Measurements from ENCODE around the gene PLXDC1.
"Not testable (repeated sequence)": the region's sequence is repeated elsewhere in the genome, so short reads cannot be mapped to it uniquely, and the experiment has no call there.

Gene PLXDC1

DNA sequence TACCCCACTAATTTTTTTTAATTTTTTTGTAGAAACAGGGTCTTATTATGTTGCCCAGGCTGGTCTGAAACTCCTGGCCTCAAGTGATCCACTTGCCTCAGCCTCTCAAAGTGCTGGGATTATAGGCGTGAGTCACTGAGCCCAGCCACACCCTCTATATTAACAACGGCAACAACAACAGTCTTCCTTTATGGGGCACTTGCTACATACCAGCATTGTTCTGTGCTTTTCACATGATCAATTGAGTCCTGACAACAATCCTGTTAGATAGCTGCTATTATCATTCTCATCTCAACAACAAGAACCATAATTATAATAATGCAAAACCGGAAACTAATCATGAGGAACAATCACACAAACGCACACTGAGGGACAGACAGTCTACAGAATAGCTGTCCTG, 27.1 kb upstream of the PLXDC1 start:
- no peak for DNase-seq

DNA sequence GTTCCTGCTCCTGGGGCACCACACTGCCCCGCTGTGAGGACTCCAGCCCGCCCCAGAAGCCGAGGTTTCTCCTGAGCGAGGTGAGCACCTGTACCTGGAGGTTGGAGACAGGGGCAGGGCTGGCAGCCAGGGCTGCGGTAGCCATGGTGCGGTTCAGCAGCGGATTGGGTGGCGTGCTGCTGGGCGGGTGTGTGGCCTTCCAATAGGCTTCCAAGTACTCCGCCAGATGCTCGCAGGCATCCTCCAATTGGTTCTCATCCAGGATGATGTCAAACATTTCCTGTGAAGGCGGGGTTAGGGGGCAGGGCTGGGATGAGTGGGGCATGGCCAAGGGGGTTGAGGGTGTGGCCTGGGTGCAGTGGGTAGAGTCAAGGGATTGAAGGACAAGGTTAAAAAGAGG, 25.8 kb upstream of the PLXDC1 start:
- DNase-seq, result no peak

DNA sequence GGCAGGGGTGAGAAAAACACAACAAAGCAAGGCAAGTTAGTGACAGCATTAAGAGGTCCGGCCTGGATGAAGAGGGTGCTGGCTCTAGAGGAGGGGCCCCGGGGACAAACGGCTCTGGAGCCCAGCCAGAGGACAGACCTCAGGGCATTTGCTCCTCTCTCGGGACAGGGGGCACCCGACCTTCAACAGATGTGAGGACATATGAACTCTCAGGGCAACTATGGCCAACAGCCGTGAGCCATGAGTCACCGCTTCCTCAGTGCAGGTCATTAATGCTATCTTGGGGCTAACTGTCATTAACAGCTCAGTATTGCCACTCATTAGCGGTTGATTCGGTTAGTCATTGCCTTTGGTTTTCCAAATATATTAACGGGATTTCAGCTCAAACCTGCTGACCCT, 24.3 kb upstream of the PLXDC1 start:
- DNase-seq, result no peak

DNA sequence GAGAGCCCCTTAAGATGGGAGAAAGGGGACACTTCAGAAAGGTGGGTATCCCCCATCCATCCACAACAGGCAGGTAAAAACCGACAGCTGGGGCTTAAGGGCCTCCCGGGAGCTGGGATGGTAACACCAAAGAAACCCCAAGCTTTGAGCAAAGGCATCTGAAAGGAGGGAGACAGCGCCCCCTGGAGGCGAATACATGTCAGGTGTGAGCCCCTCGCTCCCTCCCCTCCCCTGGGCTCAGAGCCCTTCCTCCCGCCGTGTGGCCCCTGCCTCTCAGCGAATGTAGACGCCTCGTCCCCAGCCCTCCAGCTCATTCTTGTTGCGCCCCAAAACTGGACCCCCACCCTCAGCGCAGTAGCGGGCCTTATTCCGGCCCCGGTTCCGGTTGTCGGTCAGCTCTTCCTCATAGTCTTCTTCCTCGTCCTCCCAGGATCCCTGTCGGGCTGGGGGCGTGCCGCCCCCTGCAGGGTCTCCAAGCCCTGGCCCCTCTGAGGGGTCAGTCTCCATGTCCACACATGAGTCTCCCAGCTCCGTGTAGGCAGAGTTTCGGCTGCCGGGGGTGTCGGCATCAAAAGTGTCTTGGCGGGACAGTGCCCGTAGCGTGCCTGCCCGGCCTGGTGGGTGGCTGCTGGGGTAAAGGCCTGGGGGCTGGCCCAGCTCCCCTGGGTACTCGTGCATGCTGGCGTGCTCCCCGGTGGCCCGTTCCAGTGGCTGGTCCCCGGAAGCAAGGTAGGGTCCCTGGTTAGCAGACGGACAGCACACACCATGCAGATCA, 23.7 kb upstream of the PLXDC1 start:
- DNase-seq, result peak; percentile 75

DNA sequence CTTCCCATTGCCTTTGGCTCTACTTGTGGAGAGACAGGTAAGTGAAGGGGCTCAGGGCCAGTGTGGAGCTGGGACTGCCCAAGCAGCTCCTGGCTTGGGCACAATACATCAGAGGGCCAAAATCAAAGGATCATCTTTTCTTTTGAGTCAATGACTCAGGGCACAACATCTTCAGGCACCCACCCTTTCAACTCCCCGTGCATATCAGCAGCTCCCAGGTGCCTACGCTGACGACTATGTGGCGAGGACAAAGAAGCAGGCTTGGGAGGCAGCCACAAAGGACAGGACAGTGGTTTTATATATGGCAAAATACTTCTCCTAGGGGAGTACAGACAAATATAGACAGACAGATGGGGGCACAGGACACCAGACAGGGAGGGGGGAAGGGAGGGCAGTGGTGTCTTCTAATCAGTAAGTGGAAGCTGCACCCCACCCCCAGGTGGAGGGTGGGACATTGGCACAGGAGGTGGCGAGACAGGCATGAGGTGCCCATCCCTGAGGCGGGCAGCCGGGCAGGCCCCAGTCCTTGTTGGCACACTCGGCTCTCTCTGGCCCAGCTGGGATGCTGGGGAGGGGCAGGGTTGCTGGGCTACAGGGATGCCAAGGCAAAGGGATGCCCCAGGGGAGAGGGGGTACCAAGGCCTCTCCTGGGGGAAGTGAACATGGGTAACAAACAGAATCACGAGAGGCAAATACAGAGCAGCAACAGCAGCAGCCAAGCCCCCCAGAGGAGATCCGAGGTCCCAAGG, 22.3 kb upstream of the PLXDC1 start:
- DNase-seq, result no peak

DNA sequence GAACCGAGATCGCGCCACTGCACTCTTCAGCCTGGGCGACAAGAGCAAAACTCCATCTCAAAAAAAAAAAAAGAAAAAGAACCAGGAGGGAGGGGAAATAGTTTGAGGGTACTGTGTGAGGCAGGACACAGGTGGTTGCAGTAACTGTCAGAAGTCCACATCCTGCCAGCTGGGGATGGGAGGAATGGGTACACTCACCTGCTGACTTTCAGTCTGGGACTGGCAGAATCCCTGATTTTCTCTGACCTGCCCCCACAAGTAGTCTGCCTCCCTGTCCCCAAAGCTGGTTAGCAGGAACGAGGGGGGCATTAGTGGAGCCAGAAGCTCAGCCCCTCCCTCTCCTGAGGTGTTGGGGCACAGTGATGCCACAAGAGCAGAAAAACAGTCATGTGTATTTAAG, 21.6 kb upstream of the PLXDC1 start:
- no peak for DNase-seq

DNA sequence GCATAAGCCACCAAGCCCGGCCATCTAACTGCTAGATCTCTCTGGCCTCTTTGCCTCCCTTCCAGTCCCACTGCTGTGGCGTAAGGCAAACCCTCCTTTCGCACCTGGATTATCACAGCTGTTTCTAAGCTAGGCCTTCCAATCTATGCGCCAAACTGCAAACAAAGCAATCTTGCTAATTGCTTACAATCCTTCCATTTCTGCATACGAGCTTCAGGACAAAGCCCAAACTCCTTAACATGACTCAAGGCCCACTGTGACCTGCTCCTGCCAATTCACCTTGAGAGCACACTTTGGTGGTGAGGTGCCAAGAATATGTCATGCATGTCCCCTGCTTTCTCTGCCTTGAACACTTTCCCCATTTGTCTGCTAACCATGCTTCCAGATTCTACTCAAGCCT, 20.5 kb upstream of the PLXDC1 start:
- no peak for DNase-seq

DNA sequence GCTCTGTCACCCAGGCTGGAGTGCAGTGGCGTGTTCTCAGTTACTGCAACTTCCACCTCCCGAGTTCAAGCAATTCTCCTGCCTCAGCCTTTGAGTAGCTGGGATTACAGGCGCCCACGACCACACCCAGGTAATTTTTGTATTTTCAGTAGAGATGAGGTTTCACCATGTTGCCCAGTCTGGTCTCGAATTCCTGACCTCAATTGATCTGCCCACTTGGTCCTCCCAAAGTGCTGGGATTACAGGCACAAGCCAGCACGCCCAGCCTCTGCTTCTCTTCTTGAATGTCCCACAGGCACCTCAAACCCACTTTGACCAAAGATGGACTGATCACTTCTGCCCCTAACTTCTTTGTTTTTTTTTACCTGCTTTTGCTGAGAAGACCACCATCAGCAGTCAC, 19.1 kb upstream of the PLXDC1 start:
- no peak for DNase-seq

DNA sequence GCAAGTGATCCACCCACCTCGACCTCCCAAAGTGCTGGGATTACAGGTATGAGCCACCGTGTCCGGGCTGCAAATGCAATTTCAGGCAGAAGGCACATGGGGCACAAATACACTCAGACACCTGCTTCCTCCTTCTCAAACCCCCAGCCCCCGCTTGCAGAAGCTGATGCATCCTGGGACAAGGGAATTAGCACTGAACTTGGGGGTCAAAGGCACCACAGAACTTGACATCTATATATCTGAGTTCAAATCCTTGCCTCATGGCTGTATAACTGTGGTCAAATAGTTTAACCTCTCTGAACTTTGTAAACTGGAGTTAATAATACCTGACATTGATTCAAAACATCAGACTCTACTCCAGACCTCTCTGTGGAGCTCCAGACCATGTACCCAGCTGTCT, 18.7 kb upstream of the PLXDC1 start:
- DNase-seq, result no peak

DNA sequence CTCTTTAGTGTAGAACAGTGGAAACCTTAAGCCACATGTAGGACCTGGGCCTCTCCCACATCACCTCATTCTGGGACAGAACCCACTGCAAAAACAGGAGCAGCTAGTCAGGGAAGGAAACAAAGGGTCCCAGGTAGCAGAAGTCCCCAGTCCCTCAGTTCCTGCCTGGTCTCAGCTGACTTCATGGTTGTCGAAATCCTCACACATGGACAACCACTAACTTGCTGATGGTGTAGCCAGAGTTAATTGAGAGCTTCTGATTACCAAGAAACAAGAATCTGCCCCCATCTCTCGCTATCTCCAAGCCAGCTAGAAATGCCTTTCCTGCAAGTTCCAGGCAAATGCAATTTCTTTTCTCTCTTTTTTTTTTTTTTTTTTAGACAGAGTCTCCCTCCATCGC, 18.1 kb upstream of the PLXDC1 start:
- DNase-seq, result no peak

DNA sequence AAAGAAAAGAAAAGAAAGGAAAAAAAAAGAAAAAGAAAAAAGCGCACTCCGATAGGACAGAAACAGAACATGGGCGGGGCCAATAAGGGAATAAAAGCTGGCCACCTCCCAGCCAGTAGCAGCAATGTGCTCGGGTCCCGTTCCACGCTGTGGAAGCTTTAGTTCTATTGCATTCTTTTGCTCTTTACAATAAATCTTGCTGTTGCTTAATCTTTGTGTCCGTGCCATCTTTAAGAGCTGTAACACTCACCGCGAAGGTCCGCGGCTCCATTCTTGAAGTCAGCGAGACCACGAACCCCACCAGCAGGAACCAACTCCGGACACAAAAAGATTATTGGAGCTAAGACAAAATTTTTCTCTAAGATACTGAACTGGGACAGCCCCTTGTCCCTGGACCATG, 17.7 kb upstream of the PLXDC1 start:
- no peak for DNase-seq

DNA sequence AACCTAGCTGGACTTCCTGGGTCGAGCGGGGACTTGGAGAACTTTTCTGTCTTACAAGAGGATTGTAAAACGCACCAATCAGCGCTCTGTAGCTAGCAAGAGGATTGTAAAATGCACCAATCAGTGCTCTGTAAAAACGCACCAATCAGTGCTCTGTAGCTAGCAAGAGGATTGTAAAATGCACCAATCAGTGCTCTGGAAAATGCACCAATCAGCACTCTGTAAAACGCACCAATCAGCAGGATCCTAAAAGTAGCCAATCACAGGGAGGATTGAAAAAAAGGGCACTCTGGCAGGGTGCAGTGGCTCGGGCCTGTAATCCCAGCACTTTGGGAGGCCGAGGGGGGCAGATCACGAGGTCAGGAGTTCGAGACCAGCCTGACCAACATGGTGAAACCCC, 17.1 kb upstream of the PLXDC1 start:
- not testable (repeated sequence) for DNase-seq

DNA sequence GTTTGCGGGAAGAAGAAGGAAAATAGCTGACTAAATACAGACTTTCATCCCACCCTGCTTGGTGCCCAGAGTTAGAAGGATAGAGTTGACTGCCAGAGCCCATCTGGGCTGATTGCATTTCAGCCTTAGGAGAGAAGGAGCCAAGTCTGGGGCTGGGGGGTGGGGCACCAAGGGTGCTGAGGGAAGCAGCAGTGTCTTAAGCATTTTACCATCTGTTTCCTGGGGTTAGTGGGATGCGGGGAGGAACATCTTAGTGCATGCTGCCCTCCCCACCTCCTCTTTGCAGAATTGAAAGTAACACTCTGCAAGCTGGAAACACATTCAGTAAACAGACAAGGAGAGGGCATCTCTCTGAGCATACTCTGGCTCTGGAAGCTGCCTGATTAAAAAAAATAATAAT, 16.0 kb upstream of the PLXDC1 start:
- no peak for DNase-seq

DNA sequence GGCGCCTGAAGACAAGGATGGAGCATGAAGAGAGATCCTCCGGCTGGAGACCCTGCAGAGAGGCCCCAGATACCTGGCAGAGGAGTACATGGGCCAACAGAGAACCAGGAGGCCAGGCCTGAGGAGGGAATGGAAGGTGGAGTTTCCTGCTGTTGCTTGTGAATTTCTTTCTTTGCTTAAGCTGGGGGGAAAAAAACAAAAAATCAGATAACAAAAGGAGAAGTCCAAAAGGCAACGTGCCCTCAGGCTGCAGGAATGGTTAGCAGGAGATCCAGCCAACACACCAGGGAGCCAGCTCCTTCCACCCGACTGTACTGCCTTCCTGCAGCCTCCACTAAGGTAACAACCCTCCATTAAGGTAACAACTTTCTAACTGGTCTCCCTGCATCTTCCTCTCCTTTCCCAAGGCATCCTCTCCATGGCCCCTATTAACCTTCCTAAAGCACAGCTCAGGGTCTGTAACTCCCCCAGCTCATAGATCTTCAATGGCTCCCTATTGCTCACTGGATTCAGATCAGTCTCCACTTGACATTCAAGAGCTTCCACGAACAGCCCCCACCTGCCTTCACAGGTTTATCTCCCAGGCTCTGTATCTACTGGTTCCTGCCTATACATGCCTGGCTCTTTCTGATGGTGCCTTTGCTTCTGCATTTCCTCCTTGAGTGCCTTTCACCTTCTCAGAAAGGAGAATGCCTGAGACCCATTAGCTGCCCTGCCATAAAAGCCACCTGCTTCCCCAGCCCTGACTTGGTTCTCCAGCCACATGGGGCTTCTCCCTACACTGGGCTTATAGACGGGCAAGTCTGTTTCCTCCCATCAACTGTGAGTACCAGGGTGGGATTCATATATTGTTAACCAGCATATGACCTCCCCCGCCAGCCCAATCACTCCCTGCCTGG, 15.2 kb upstream of the PLXDC1 start:
- no peak for DNase-seq

DNA sequence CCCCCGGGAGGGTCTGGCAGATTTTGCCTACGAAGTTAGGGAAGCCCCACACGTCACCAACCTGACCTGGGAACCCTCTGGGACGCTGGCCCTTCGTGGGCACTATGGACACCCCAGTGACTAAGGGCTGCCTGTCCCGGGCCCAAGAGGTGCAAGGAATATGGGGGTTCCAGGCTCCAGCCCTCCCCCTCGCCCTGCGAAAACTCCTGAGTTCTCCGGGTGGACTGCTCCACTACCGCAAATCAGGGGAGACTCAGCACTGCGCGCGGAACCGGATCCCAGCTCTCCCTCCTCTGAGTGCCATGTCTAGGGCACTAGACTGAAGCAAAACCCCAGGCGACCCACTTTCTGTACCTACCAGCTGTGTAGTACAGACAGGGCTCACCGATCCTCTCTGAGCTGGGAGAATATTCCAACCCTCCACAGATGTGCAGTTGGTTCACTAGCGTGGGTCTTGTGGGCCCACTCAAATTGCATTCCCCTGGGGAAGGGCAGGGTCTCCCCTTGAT, 14.5 kb upstream of the PLXDC1 start, which contains the start of gene ARL5C:
ARL5C (minus strand) TSS at position 321 of the 509 bp plus-strand sequence. CDS start 401 bp downstream, outside the sequence.
- DNase-seq, result no peak

DNA sequence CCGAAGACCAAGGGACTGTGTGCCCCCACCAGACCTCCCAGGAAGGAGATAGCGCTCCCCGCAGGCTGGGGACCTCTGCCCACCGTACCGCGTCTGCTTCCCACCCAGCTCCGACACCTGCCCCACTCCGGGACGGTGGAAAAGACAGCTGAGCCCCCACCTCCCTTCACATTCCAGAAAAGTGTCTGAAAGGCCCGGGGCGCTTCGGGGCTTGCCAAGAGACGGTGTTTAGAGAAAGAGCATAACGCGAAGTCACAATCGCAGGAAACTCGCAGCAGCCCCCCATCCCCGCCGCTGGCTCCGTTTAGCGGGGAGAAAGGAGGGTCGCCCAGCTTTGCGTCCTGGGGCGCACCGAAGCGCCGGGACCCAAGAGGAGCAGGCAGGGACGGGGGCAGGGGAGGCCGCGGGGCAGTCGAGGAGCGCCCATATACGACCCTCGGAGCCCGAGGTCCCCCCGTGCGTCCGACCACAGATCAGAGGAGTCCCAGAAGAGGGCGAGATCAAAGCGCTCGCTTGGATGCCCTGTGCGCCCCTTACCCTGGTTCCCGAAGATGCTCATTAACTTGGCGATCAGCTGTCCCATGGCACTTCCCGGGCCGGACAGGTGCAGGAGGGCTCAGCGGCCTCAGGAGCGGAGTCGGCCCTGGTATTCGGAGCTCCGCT, 13.9 kb upstream of the PLXDC1 start:
- DNase-seq, result no peak

DNA sequence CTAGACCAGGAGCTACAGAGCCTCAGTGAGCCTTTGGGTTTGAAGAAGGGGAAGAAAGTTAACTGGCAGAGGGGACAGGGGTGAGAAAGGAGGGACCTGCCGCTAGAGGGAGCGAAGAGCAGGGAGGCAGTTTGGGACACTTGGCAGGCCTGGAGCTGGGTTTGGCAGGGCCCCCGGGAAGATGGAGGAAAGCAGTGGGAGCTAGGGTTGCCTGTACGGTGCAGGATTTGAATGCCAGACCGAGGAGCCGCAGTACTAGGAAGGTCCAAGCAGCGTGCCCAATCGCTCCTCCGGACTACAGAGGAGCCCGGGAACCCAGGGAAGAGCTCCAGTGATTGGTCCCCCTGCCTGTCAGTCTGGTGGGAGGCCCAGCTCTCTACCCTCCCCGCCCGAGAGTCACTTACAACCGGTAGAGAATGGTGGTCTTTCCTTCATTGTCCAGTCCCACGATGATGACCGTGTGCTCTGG, 13.3 kb upstream of the PLXDC1 start:
- peak; percentile 78 for DNase-seq

DNA sequence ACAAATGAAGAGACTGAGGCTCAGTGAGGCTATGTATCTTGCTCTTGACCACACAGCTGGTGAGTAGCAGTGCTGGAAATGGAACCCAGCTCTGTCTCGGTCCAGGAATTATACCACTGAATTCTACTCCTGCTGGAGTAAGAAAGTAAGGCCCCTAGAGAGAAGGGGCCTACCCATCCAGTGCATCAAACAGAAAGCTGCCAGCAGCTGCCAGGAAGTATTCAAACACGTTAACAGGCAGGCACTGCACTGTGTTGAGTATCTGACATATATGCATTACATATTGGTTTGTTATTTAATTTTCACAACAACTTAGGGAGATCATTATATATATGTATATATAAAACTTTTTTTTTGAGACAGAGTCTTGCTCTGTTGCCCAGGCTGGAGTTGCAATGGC, 10.5 kb upstream of the PLXDC1 start:
- no peak for DNase-seq

DNA sequence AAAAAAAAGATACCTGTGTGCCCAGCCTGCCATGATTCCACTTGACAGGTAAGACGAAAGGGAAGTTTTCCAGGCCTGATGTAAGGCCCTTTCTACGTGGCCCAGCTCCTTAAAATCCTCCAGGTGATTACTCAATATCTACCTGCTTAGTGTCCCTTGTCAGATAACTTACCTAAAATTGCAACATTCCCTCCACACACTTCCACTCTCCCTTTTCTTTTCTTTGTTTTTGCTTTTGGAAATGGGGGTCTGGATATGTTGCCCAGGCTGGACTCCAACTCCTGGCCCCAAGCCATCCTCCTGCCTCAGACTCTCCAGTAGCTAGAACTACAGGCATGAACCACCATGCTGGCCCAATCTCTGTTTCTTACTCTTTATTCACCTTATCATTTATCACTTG, 7.2 kb upstream of the PLXDC1 start:
- no peak for DNase-seq

DNA sequence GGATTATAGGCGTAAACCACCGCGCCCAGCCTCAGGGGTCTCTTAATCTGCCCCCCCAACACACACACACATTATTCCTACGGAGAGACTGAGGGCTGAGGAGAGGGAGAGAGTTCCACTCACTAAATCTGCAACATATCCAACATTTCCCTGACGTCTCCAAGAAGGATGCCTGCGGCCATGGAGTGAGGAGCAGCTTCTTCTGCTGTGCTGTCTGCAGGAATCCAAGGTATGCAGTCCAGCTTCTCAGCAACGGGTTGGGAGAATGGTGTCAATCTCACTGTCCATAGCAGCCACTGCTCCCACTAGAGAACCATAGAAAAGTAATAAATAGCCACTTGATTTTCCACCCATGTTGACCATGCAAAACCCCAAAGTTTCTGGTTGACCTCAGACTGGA, 5.1 kb upstream of the PLXDC1 start:
- no peak for DNase-seq

DNA sequence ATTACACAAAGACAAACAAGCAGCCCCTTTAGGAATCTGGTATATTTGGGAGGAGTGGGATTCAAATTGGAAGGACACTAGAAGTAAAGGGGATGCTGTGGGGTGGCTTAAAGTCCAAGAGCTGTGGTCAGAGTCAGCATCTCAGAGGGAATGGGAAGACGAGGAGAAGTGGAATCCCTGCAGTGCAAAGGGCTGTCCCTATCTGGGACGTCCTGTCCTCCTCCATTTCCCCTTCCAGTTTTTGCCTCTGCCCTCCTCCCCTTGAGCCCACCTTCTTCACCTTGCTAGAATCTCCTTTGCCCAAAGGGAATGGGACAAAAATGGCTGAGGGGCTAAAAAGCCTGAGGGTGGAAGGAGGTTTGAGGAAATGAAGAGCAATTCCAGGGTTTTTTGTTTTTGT, 4.2 kb upstream of the PLXDC1 start:
- no peak for DNase-seq

DNA sequence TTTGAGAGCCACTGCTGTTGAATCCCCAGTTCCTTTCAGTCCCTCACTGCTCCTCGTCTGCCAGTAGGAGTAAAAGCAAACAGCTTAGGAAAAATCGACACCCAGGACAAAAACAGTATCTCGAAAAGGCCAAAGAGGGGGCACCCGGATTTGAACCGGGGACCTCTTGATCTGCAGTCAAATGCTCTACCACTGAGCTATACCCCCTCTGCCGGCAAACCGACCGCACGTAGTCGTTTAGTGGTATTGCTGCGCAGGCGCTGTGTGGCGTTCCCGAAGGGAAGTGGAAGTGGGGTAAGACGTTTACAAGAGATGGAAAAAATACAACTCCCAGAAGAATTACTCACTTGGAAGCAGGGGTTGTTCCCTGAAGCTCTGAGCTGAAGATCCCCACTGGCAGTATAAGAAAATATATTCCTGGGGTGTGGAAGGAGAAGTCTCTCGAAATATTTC, 2.2 kb upstream of the PLXDC1 start:
- peak; percentile 91 for DNase-seq
